HG03460 (cell line): ENCODE measurements around the gene SIRT6.
"Not testable (repeated sequence)": the region's sequence is repeated elsewhere in the genome, so short reads cannot be mapped to it uniquely, and the experiment has no call there.

Experiments
- ATAC-seq: cut with Tn5 transposase; IDR thresholded peaks from one replicate; pipeline ENCODE4 v1.9.1; 2021; ENCODE audit not compliant: unreplicated experiment

SIRT6 gene

GRCh38 chr19:4200940-4201542, 18.7 kb upstream of the SIRT6 start:
- ATAC-seq, result no peak

- ATAC-seq, result no peak
Observed at GRCh38 chr19:4199699-4200293, 17.4 kb upstream of the SIRT6 start.

GRCh38 chr19:4198467-4199126, 16.2 kb upstream of the SIRT6 start:
- no peak for ATAC-seq

GRCh38 chr19:4197625-4198466, 15.5 kb upstream of the SIRT6 start:
- no peak for ATAC-seq

- ATAC-seq, result no peak
Observed at GRCh38 chr19:4197228-4197624, 14.9 kb upstream of the SIRT6 start.

GRCh38 chr19:4196587-4197148, 14.3 kb upstream of the SIRT6 start:
- ATAC-seq, result no peak

GRCh38 chr19:4196009-4196408, 13.6 kb upstream of the SIRT6 start:
- no peak for ATAC-seq

- no peak for ATAC-seq
Observed at GRCh38 chr19:4194353-4194752, 12.0 kb upstream of the SIRT6 start.

GRCh38 chr19:4192537-4192936, 10.2 kb upstream of the SIRT6 start:
- not testable (repeated sequence) for ATAC-seq

GRCh38 chr19:4189641-4190040, 7.3 kb upstream of the SIRT6 start:
- ATAC-seq, result no peak

GRCh38 chr19:4187313-4188122, 5.2 kb upstream of the SIRT6 start:
- no peak for ATAC-seq

- no peak for ATAC-seq
Observed at GRCh38 chr19:4186087-4186993, 4.0 kb upstream of the SIRT6 start.

- no peak for ATAC-seq
Observed at GRCh38 chr19:4185413-4186086, 3.2 kb upstream of the SIRT6 start.

- no peak for ATAC-seq
Observed at GRCh38 chr19:4184718-4185352, 2.5 kb upstream of the SIRT6 start.

GRCh38 chr19:4183967-4184717, 1.8 kb upstream of the SIRT6 start:
- no peak for ATAC-seq

GRCh38 chr19:4181053-4181508, 1.3 kb downstream of the SIRT6 start:
- ATAC-seq, result no peak

GRCh38 chr19:4178990-4179389, 3.4 kb downstream of the SIRT6 start:
- no peak for ATAC-seq

- ATAC-seq, result no peak
Observed at GRCh38 chr19:4177146-4177545, 5.2 kb downstream of the SIRT6 start.
